Measurements from ENCODE around the gene FUBP1.

DNA sequence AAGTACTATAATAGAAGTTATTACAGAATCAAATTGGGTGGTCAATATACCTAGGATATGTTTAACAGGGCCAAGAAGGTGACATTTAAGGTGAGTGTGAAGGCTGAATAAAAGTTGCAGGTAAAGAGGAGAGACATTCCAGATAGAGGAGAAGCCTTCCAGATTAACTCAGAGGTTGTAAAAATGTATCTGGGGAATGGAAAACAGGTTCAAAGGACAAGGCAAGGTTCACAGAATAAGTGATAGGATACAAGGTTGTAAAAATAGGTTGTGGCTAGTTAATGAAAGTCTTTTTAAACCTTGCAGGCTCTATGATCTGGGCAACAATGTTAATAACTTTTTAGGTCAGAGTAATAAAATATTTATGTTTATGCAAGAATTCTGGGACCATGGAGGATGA, 40.2 kb downstream of the FUBP1 start:
- no peak for TF ChIP-seq SUZ12 (IDR thresholded peaks at IDR 0.05; ENCODE audit: low read depth, low read length)
- TF ChIP-seq TCF12 (IDR thresholded peaks at IDR 0.05) = no peak
- TF ChIP-seq TCF12 (CRISPR knock-in tag; IDR thresholded peaks at IDR 0.05) = no peak
- no peak for TF ChIP-seq TFAP4 (IDR thresholded peaks at IDR 0.05; ENCODE audit: borderline replicate concordance, low read depth)
- no peak for TF ChIP-seq ZNF407 (CRISPR knock-in tag; IDR thresholded peaks at IDR 0.05; ENCODE audit: not compliant biosample characterization)
- TF ChIP-seq ESRRA (CRISPR knock-in tag; IDR thresholded peaks at IDR 0.05; ENCODE audit: low read depth) = no peak
